ENCODE results near the gene ASL. TPM values are rescaled to one million over a fixed set of nuclear protein-coding genes. Genes with fewer than 3 reads are reported as not detected.

The ASL gene
- total RNA-seq, 1 experiment from 2014 or later = 55.3 TPM

- intact Hi-C loops (cut with micrococcal nuclease; ENCODE audit: unreplicated experiment) = no loop called here
- Mint-ChIP-seq H3K36me3 (ENCODE audit: insufficient read depth, unreplicated experiment) (peaks cover 10% of the 10 kb centered on the region), H3K9me3 (ENCODE audit: low read depth, unreplicated experiment) (no peaks in the 10 kb centered on the region), H3K4me3 (ENCODE audit: low read depth, unreplicated experiment) (no peak overlapping the region), H3K27ac (ENCODE audit: unreplicated experiment) (no peak overlapping the region), H3K27me3 (ENCODE audit: unreplicated experiment) (no peaks in the 10 kb centered on the region), H3K4me1 (ENCODE audit: low read depth, unreplicated experiment) (no peaks in the 10 kb centered on the region)
- CTCF ChIA-PET = no interaction called here
- BruUV-seq (replicated peaks) = no TSS peak
- no peak for DNase-seq
- TF ChIP-seq CTCF (IDR thresholded peaks at IDR 0.05; ENCODE audit: unreplicated experiment) = no peak
Measured at GRCh38 chr7:66082886-66083415, 7.3 kb downstream of the ASL start.

- Mint-ChIP-seq H3K4me1 (ENCODE audit: low read depth, unreplicated experiment) (no peaks in the 10 kb centered on the region), H3K27me3 (ENCODE audit: unreplicated experiment) (no peaks in the 10 kb centered on the region), H3K27ac (ENCODE audit: unreplicated experiment) (no peak overlapping the region), H3K4me3 (ENCODE audit: low read depth, unreplicated experiment) (no peak overlapping the region), H3K9me3 (ENCODE audit: low read depth, unreplicated experiment) (no peaks in the 10 kb centered on the region), H3K36me3 (ENCODE audit: insufficient read depth, unreplicated experiment) (peaks cover 14% of the 10 kb centered on the region)
- CTCF ChIA-PET = interaction anchor here (0.7 kb wide), 1 partner anchor 8 kb away, joined by 6 read pairs; the partner anchor contains the start of gene ASL
- intact Hi-C loops (cut with micrococcal nuclease; ENCODE audit: unreplicated experiment) = no loop called here
- no TSS peak for BruUV-seq (replicated peaks)
- DNase-seq = no peak
- no peak for TF ChIP-seq CTCF (IDR thresholded peaks at IDR 0.05; ENCODE audit: unreplicated experiment)
Measured at GRCh38 chr7:66083677-66084076, 8.1 kb downstream of the ASL start.

- Mint-ChIP-seq H3K27ac (ENCODE audit: unreplicated experiment) (no peak overlapping the region), H3K4me3 (ENCODE audit: low read depth, unreplicated experiment) (no peak overlapping the region), H3K9me3 (ENCODE audit: low read depth, unreplicated experiment) (no peaks in the 10 kb centered on the region), H3K4me1 (ENCODE audit: low read depth, unreplicated experiment) (no peaks in the 10 kb centered on the region), H3K27me3 (ENCODE audit: unreplicated experiment) (no peaks in the 10 kb centered on the region), H3K36me3 (ENCODE audit: insufficient read depth, unreplicated experiment) (peaks cover 16% of the 10 kb centered on the region)
- TF ChIP-seq CTCF (IDR thresholded peaks at IDR 0.05; ENCODE audit: unreplicated experiment) = no peak
- CTCF ChIA-PET = no interaction called here
- intact Hi-C loops (cut with micrococcal nuclease; ENCODE audit: unreplicated experiment) = no loop called here
- DNase-seq = no peak
- no TSS peak for BruUV-seq (replicated peaks)
Measured at GRCh38 chr7:66088861-66089838, 13.5 kb downstream of the ASL start.

GRCh38 chr7:66092654-66093053 lies 17.0 kb downstream of the ASL start:
- TF ChIP-seq CTCF (IDR thresholded peaks at IDR 0.05; ENCODE audit: unreplicated experiment) = no peak
- Mint-ChIP-seq H3K27ac (ENCODE audit: unreplicated experiment) (no peak overlapping the region), H3K4me3 (ENCODE audit: low read depth, unreplicated experiment) (no peak overlapping the region), H3K9me3 (ENCODE audit: low read depth, unreplicated experiment) (no peaks in the 10 kb centered on the region), H3K36me3 (ENCODE audit: insufficient read depth, unreplicated experiment) (peaks cover 16% of the 10 kb centered on the region), H3K27me3 (ENCODE audit: unreplicated experiment) (no peaks in the 10 kb centered on the region), H3K4me1 (ENCODE audit: low read depth, unreplicated experiment) (no peaks in the 10 kb centered on the region)
- intact Hi-C loops (cut with micrococcal nuclease; ENCODE audit: unreplicated experiment) = no loop called here
- CTCF ChIA-PET = no interaction called here
- DNase-seq = no peak
- no TSS peak for BruUV-seq (replicated peaks)

All from Calu3 (cell line).